Liver (tissue), 9 donors: ENCODE results near the gene KRT33B. TPM values are rescaled to one million over a fixed set of nuclear protein-coding genes. Genes with fewer than 3 reads are reported as not detected.

Source experiments
- DNase-seq: peaks from one replicate; pipeline ENCODE4 v3.0.0-alpha.2; 2017; ENCODE audit warnings: low spot score
- H3K27ac ChIP-seq, 2 donors: one replicate each; pipeline ENCODE4 v1.7.0; 2013; ENCODE audit warnings: inconsistent platforms in 2 of 2, low read length in 2 of 2, control low read depth in 1 of 2, low read depth in 1 of 2, mild to moderate bottlenecking in 1 of 2
- H3K27me3 ChIP-seq, 4 donors: one replicate each; pipeline versions ENCODE4 v1.6.1 to v1.7.0; 2013; ENCODE audit warnings: low read length in 3 of 4, inconsistent platforms in 1 of 4, mild to moderate bottlenecking in 1 of 4, moderate library complexity in 1 of 4; ENCODE audit not compliant: control insufficient read depth in 4 of 4, insufficient read depth in 4 of 4
- H3K36me3 ChIP-seq, 4 donors: one replicate each; pipeline versions ENCODE4 v1.6.1 to v1.7.0; 2013; ENCODE audit warnings: low read length in 3 of 4, mild to moderate bottlenecking in 3 of 4, low read depth in 1 of 4, moderate library complexity in 1 of 4; ENCODE audit not compliant: control insufficient read depth in 4 of 4, insufficient read depth in 3 of 4
- H3K4me1 ChIP-seq, 4 donors: one replicate each; pipeline versions ENCODE4 v1.6.1 to v1.7.0; 2013; ENCODE audit warnings: low read length in 3 of 4, mild to moderate bottlenecking in 3 of 4, moderate library complexity in 1 of 4; ENCODE audit not compliant: control insufficient read depth in 4 of 4, insufficient read depth in 4 of 4
- H3K4me3 ChIP-seq, 3 donors: one replicate each; pipeline versions ENCODE4 v1.6.1 to v1.7.0; 2013; ENCODE audit warnings: low read length in 3 of 3, control low read depth in 1 of 3, low read depth in 1 of 3, mild to moderate bottlenecking in 1 of 3
- H3K9ac ChIP-seq, 2 donors: one replicate each; pipeline ENCODE4 v1.7.0; 2013; ENCODE audit warnings: low read length in 2 of 2, mild to moderate bottlenecking in 2 of 2, moderate library complexity in 2 of 2, control low read depth in 1 of 2, low read depth in 1 of 2
- H3K9me3 ChIP-seq, 4 donors: one replicate each; pipeline versions ENCODE4 v1.6.1 to v1.7.0; 2013; ENCODE audit warnings: low read length in 3 of 4; ENCODE audit not compliant: control insufficient read depth in 4 of 4
- EGR1 ChIP-seq, 2 donors: IDR thresholded peaks; 2 replicates each; pipeline ENCODE4 v1.6.1; 2016 to 2018; ENCODE audit warnings: antibody characterized with exemption in 2 of 2, low read depth in 2 of 2
- FOXA1 ChIP-seq: IDR thresholded peaks from 2 replicates; pipeline ENCODE4 v1.6.1; 2016; ENCODE audit warnings: antibody characterized with exemption
- GABPA ChIP-seq, 2 donors: IDR thresholded peaks in 1 of 2; conservative IDR thresholded peaks in 1 of 2; 2 replicates each; pipeline ENCODE4 v1.6.1; 2016; ENCODE audit warnings: antibody characterized with exemption in 2 of 2, mild to moderate bottlenecking in 1 of 2, moderate library complexity in 1 of 2
- HNF4A ChIP-seq, 2 donors: conservative IDR thresholded peaks; 2 replicates each; pipeline ENCODE4 v1.6.1; 2016; ENCODE audit warnings: antibody characterized with exemption in 2 of 2, mild to moderate bottlenecking in 2 of 2
- HNF4G ChIP-seq: IDR thresholded peaks from 2 replicates; pipeline ENCODE4 v1.6.1; 2016; ENCODE audit warnings: antibody characterized with exemption
- JUND ChIP-seq, 2 donors: IDR thresholded peaks; 2 replicates each; pipeline ENCODE4 v1.6.1; 2016; ENCODE audit warnings: antibody characterized with exemption in 2 of 2
- NR2F2 ChIP-seq: IDR thresholded peaks from 2 replicates; pipeline ENCODE4 v1.6.1; 2016; ENCODE audit warnings: antibody characterized with exemption
- RAD21 ChIP-seq, 2 donors: IDR thresholded peaks; 2 replicates each; pipeline ENCODE4 v1.6.1; 2016; ENCODE audit warnings: antibody characterized with exemption in 2 of 2, mild to moderate bottlenecking in 2 of 2
- RXRA ChIP-seq, 2 donors: IDR thresholded peaks; 2 replicates each; pipeline ENCODE4 v1.6.1; 2017 to 2018; ENCODE audit warnings: antibody characterized with exemption in 2 of 2, mild to moderate bottlenecking in 1 of 2
- SP1 ChIP-seq: IDR thresholded peaks from 2 replicates; pipeline ENCODE4 v1.6.1; 2018; ENCODE audit warnings: antibody characterized with exemption, mild to moderate bottlenecking
- TAF1 ChIP-seq: conservative IDR thresholded peaks from 2 replicates; pipeline ENCODE4 v1.6.1; 2016; ENCODE audit warnings: antibody characterized with exemption, mild to moderate bottlenecking
- YY1 ChIP-seq: IDR thresholded peaks from 2 replicates; pipeline ENCODE4 v1.6.1; 2016; ENCODE audit warnings: antibody characterized with exemption, mild to moderate bottlenecking
- WGBS: extraction: QIAGEN DNeasy Blood & Tissue Kit; methylation state at CpG from one replicate; pipeline ENCODE4 v1.1.7; 2013; 5-methylcytosine and 5-hydroxymethylcytosine counted together
- polyA plus RNA-seq, 2 donors: library from polyadenylated mRNA; stranded (reverse) in 1 of 2; unstranded in 1 of 2; fragments of 200-250 nt in 1 of 2; fragments of >200 nt in 1 of 2; fragmentation: Nextera tagmentation in 1 of 2; extraction: Ambion mirVana in 1 of 2; gene quantifications; one replicate each; pipeline versions ENCODE4 v1.2.1 to v1.2.3, GENCODE V29; 2013 to 2015
- total RNA-seq, 2 donors: library from RNA; depleted of rRNA; stranded (reverse); fragments of >200 nt; gene quantifications; one replicate each; pipeline ENCODE4 v1.2.3, GENCODE V29; 2014
- TF ChIP-seq, protein P1 (sequence below): IDR thresholded peaks from 2 replicates; pipeline ENCODE4 v1.6.1; 2016; ENCODE audit warnings: antibody characterized with exemption
- TF ChIP-seq, protein P2 (sequence below): IDR thresholded peaks from 2 replicates; pipeline ENCODE4 v1.6.1; 2016; ENCODE audit warnings: antibody characterized with exemption, mild to moderate bottlenecking
- TF ChIP-seq, protein P3 (sequence below): fragments of 150-350 bp; IDR thresholded peaks from 2 replicates; pipeline ENCODE4 v1.5.1; 2017; ENCODE audit warnings: improper control_type of control experiment, low read depth, low read length; ENCODE audit not compliant: missing input control
- TF ChIP-seq, protein P4 (sequence below): IDR thresholded peaks from 2 replicates; pipeline ENCODE4 v1.6.1; 2016; ENCODE audit warnings: antibody characterized with exemption
- donor health status: healthy.
- donor health status: healthy.
- donor health status: healthy.
- donor health status: healthy.
- donor health status: healthy.

Gene KRT33B
- total and polyA plus RNA-seq, 4 donors = not detected

DNA sequence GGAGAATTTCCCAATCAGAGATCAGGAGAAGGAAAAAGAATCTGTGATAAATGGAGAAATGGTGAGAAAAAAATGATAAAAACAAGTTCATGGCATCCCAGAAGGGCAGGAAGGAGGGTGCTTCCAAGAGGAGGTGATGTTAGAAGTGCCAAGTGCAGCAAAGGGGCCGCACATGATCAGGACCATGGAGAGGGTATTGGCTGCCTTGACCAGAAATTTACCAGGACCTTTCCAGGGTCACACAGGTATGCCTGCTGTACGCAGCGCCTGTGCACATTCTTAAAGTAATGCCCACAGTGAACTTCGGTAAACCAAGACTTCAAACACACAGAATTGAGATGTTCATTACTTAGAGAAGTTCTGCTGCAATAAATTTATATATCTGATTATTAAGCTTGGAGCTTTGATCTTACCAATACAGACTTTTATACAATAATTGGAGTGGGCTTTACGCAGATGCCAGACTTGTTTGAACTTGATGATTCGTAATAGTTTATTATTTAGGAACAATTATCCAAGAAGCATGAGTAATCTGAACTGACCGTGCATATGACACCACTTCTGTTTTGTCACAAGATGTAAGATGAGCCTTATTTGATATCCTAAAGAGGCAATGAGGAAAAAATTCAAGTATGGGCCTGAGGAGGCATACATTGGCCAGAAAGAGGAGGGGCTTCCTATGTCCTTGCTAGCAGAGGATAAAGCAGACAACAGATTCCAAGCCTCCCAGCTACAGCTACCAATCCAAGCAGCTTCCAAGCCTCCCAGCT, 16.8 kb downstream of the KRT33B start:
- no peak for DNase-seq
- Histone ChIP-seq H3K4me1 (no peaks in the 10 kb centered on the region), H3K27me3 (peaks cover 0 to 10% (median 0%) of the 10 kb centered on the region in 4 donors), H3K9ac (no peak overlapping the region), H3K4me3 (no peak overlapping the region), H3K9me3 (peaks cover 0 to 3% (median 0%) of the 10 kb centered on the region in 4 donors), H3K36me3 (no peaks in the 10 kb centered on the region), H3K27ac (no peak overlapping the region)
- TF ChIP-seq RAD21 (IDR thresholded peaks at IDR 0.05) (no peak), TAF1 (no peak), JUND (IDR thresholded peaks at IDR 0.05) (no peak)
- TF ChIP-seq, protein P1, sequence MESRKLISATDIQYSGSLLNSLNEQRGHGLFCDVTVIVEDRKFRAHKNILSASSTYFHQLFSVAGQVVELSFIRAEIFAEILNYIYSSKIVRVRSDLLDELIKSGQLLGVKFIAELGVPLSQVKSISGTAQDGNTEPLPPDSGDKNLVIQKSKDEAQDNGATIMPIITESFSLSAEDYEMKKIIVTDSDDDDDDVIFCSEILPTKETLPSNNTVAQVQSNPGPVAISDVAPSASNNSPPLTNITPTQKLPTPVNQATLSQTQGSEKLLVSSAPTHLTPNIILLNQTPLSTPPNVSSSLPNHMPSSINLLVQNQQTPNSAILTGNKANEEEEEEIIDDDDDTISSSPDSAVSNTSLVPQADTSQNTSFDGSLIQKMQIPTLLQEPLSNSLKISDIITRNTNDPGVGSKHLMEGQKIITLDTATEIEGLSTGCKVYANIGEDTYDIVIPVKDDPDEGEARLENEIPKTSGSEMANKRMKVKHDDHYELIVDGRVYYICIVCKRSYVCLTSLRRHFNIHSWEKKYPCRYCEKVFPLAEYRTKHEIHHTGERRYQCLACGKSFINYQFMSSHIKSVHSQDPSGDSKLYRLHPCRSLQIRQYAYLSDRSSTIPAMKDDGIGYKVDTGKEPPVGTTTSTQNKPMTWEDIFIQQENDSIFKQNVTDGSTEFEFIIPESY = no peak
- TF ChIP-seq, protein P2, sequence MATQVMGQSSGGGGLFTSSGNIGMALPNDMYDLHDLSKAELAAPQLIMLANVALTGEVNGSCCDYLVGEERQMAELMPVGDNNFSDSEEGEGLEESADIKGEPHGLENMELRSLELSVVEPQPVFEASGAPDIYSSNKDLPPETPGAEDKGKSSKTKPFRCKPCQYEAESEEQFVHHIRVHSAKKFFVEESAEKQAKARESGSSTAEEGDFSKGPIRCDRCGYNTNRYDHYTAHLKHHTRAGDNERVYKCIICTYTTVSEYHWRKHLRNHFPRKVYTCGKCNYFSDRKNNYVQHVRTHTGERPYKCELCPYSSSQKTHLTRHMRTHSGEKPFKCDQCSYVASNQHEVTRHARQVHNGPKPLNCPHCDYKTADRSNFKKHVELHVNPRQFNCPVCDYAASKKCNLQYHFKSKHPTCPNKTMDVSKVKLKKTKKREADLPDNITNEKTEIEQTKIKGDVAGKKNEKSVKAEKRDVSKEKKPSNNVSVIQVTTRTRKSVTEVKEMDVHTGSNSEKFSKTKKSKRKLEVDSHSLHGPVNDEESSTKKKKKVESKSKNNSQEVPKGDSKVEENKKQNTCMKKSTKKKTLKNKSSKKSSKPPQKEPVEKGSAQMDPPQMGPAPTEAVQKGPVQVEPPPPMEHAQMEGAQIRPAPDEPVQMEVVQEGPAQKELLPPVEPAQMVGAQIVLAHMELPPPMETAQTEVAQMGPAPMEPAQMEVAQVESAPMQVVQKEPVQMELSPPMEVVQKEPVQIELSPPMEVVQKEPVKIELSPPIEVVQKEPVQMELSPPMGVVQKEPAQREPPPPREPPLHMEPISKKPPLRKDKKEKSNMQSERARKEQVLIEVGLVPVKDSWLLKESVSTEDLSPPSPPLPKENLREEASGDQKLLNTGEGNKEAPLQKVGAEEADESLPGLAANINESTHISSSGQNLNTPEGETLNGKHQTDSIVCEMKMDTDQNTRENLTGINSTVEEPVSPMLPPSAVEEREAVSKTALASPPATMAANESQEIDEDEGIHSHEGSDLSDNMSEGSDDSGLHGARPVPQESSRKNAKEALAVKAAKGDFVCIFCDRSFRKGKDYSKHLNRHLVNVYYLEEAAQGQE = peak; percentile 79
- TF ChIP-seq, protein P3, sequence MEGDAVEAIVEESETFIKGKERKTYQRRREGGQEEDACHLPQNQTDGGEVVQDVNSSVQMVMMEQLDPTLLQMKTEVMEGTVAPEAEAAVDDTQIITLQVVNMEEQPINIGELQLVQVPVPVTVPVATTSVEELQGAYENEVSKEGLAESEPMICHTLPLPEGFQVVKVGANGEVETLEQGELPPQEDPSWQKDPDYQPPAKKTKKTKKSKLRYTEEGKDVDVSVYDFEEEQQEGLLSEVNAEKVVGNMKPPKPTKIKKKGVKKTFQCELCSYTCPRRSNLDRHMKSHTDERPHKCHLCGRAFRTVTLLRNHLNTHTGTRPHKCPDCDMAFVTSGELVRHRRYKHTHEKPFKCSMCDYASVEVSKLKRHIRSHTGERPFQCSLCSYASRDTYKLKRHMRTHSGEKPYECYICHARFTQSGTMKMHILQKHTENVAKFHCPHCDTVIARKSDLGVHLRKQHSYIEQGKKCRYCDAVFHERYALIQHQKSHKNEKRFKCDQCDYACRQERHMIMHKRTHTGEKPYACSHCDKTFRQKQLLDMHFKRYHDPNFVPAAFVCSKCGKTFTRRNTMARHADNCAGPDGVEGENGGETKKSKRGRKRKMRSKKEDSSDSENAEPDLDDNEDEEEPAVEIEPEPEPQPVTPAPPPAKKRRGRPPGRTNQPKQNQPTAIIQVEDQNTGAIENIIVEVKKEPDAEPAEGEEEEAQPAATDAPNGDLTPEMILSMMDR = no peak
- 74% methylated on average over 7 of the region's 7 CpGs for WGBS

DNA sequence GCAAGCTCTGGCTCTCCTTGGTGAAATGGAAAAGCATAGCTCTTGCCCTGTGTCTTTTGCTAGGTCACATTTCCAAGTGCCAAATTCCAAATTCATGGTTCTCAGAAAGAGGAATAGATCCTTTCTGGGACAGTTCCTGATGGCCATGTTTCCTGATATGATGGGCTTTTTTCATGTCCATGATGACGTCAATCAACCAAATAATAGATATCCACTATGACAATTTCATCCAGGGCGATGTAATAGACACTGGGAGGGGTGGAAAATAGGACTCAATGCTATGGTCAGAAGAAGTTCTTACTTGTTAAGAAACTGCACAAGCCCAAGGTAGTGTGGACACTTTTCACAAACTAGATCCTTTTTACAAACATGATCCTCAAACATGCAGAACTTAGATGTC, 18.4 kb downstream of the KRT33B start:
- Histone ChIP-seq H3K9me3 (no peaks in the 10 kb centered on the region), H3K36me3 (no peaks in the 10 kb centered on the region), H3K4me1 (no peaks in the 10 kb centered on the region), H3K27me3 (peaks cover 0 to 7% (median 0%) of the 10 kb centered on the region in 4 donors), H3K27ac (no peak overlapping the region), H3K9ac (no peak overlapping the region), H3K4me3 (no peak overlapping the region)
- TF ChIP-seq TAF1 (no peak), GABPA (IDR thresholded peaks at IDR 0.05 in 1 of 2, conservative IDR thresholded peaks at IDR 0.05 in 1 of 2) (no peak), NR2F2 (no peak), FOXA1 (no peak), HNF4G (no peak), RAD21 (IDR thresholded peaks at IDR 0.05) (no peak), JUND (IDR thresholded peaks at IDR 0.05) (no peak), SP1 (no peak), YY1 (no peak), EGR1 (IDR thresholded peaks at IDR 0.05; ENCODE audit: low read depth in 2 of 2) (no peak), RXRA (IDR thresholded peaks at IDR 0.05) (no peak), HNF4A (conservative IDR thresholded peaks at IDR 0.05) (no peak)
- TF ChIP-seq, protein P3 = no peak
- TF ChIP-seq, protein P2 = no peak
- TF ChIP-seq, protein P4, sequence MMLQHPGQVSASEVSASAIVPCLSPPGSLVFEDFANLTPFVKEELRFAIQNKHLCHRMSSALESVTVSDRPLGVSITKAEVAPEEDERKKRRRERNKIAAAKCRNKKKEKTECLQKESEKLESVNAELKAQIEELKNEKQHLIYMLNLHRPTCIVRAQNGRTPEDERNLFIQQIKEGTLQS = no peak
- WGBS = 83% methylated on average over 2 of the region's 2 CpGs
- DNase-seq = no peak
